Activated naive CD8-positive, alpha-beta T cell treated with anti-CD3 and anti-CD28 coated beads for 36 hours (primary cell): ENCODE measurements around the gene CLIC6. TPM values are rescaled to one million over a fixed set of nuclear protein-coding genes. Genes with fewer than 3 reads are reported as not detected.
A peak's percentile ranks its signal among the peaks of the same experiment; 100 is the strongest.

Experiments used
- DNase-seq: peaks from one replicate; pipeline ENCODE4 v3.0.0; 2021
- H3K27ac Mint-ChIP-seq: one replicate; pipeline ENCODE4 v1.8.0; 2022; ENCODE audit warnings: mild to moderate bottlenecking, moderate library complexity, mixed read lengths
- H3K27me3 Mint-ChIP-seq: one replicate; pipeline ENCODE4 v1.8.0; 2022; ENCODE audit warnings: mild to moderate bottlenecking, mixed read lengths
- H3K36me3 Mint-ChIP-seq: one replicate; pipeline ENCODE4 v1.8.0; 2021; ENCODE audit warnings: mild to moderate bottlenecking, mixed read lengths
- H3K4me1 Mint-ChIP-seq: one replicate; pipeline ENCODE4 v1.8.0; 2021; ENCODE audit warnings: mixed read lengths
- H3K4me3 Mint-ChIP-seq: one replicate; pipeline ENCODE4 v1.8.0; 2022; ENCODE audit warnings: mild to moderate bottlenecking, moderate library complexity, mixed read lengths
- H3K9me3 Mint-ChIP-seq: one replicate; pipeline ENCODE4 v1.8.0; 2022; ENCODE audit warnings: mixed read lengths
- total RNA-seq, 2 experiments: library from RNA; stranded (reverse); gene quantifications; one replicate each; pipeline ENCODE4 v1.2.3, GENCODE V29; 2021

CLIC6 gene
- under 1 TPM; 0.66 to 0.78 TPM for total RNA-seq

- no peak for DNase-seq
- no peak within 1 kb of the TSS for H3K27ac Mint-ChIP-seq
- peaks cover 57% of the 10 kb centered on the region for H3K27me3 Mint-ChIP-seq
- H3K36me3 Mint-ChIP-seq = no peaks in the 10 kb centered on the region
- H3K9me3 Mint-ChIP-seq = no peaks in the 10 kb centered on the region
- peaks cover 7% of the 10 kb centered on the region for H3K4me1 Mint-ChIP-seq
- H3K4me3 Mint-ChIP-seq = peak within 1 kb of the TSS; percentile 62
These were observed at the start of gene CLIC6 for GRCh38 chr21:34668803-34669148. Gene CLIC6 (plus strand): TSS chr21:34668994. CDS start chr21:34669389, 395 bp downstream.

GRCh38 chr21:34619841-34620665 is 48.7 kb upstream of the CLIC6 start:
- H3K4me1 Mint-ChIP-seq = peaks cover 4% of the 10 kb centered on the region
- H3K36me3 Mint-ChIP-seq = no peaks in the 10 kb centered on the region
- peaks cover 11% of the 10 kb centered on the region for H3K27me3 Mint-ChIP-seq
- no peaks in the 10 kb centered on the region for H3K9me3 Mint-ChIP-seq
- H3K27ac Mint-ChIP-seq = no peak overlapping the region
- H3K4me3 Mint-ChIP-seq = no peak overlapping the region
- no peak for DNase-seq

- Mint-ChIP-seq H3K27ac (no peak overlapping the region), H3K4me3 (no peak overlapping the region), H3K27me3 (peaks cover 11% of the 10 kb centered on the region), H3K36me3 (no peaks in the 10 kb centered on the region), H3K4me1 (no peaks in the 10 kb centered on the region), H3K9me3 (no peaks in the 10 kb centered on the region)
- no peak for DNase-seq
These were observed 47.1 kb upstream of the CLIC6 start for GRCh38 chr21:34621434-34622350.

- DNase-seq = no peak
- H3K27ac Mint-ChIP-seq = no peak overlapping the region
- peaks cover 11% of the 10 kb centered on the region for H3K27me3 Mint-ChIP-seq
- no peaks in the 10 kb centered on the region for H3K36me3 Mint-ChIP-seq
- H3K4me3 Mint-ChIP-seq = no peak overlapping the region
- H3K9me3 Mint-ChIP-seq = no peaks in the 10 kb centered on the region
- H3K4me1 Mint-ChIP-seq = no peaks in the 10 kb centered on the region
These were observed 45.3 kb upstream of the CLIC6 start for GRCh38 chr21:34623516-34623915.

- Mint-ChIP-seq H3K4me1 (no peaks in the 10 kb centered on the region), H3K36me3 (no peaks in the 10 kb centered on the region), H3K27ac (no peak overlapping the region), H3K4me3 (no peak overlapping the region), H3K9me3 (no peaks in the 10 kb centered on the region), H3K27me3 (peaks cover 11% of the 10 kb centered on the region)
- DNase-seq = no peak
These were observed 43.7 kb upstream of the CLIC6 start for GRCh38 chr21:34625030-34625593.

GRCh38 chr21:34626131-34626530 is 42.7 kb upstream of the CLIC6 start:
- Mint-ChIP-seq H3K36me3 (no peaks in the 10 kb centered on the region), H3K27ac (no peak overlapping the region), H3K4me1 (no peaks in the 10 kb centered on the region), H3K9me3 (no peaks in the 10 kb centered on the region), H3K4me3 (no peak overlapping the region), H3K27me3 (peaks cover 8% of the 10 kb centered on the region)
- no peak for DNase-seq

- Mint-ChIP-seq H3K4me3 (no peak overlapping the region), H3K9me3 (no peaks in the 10 kb centered on the region), H3K36me3 (no peaks in the 10 kb centered on the region), H3K27ac (no peak overlapping the region), H3K27me3 (peaks cover 7% of the 10 kb centered on the region), H3K4me1 (no peaks in the 10 kb centered on the region)
- DNase-seq = no peak
These were observed 38.2 kb upstream of the CLIC6 start for GRCh38 chr21:34630536-34631143.

GRCh38 chr21:34632498-34632897 is 36.3 kb upstream of the CLIC6 start:
- H3K4me1 Mint-ChIP-seq = no peaks in the 10 kb centered on the region

GRCh38 chr21:34635307-34635706 is 33.5 kb upstream of the CLIC6 start:
- H3K27ac Mint-ChIP-seq = no peak overlapping the region
- H3K36me3 Mint-ChIP-seq = no peaks in the 10 kb centered on the region
- no peaks in the 10 kb centered on the region for H3K9me3 Mint-ChIP-seq
- no peak for DNase-seq
- peaks cover 10% of the 10 kb centered on the region for H3K4me1 Mint-ChIP-seq
- H3K4me3 Mint-ChIP-seq = no peak overlapping the region
- peaks cover 7% of the 10 kb centered on the region for H3K27me3 Mint-ChIP-seq

More at GRCh38 chr21:34632498-34632897, 36.3 kb upstream of the CLIC6 start:
- no peaks in the 10 kb centered on the region for H3K36me3 Mint-ChIP-seq
- no peak overlapping the region for H3K4me3 Mint-ChIP-seq
- no peak for DNase-seq
- no peaks in the 10 kb centered on the region for H3K9me3 Mint-ChIP-seq
- H3K27ac Mint-ChIP-seq = no peak overlapping the region
- H3K27me3 Mint-ChIP-seq = peaks cover 7% of the 10 kb centered on the region

- Mint-ChIP-seq H3K4me1 (peaks cover 18% of the 10 kb centered on the region), H3K27ac (no peak overlapping the region), H3K27me3 (peaks cover 7% of the 10 kb centered on the region), H3K36me3 (no peaks in the 10 kb centered on the region), H3K9me3 (no peaks in the 10 kb centered on the region), H3K4me3 (no peak overlapping the region)
- DNase-seq = no peak
These were observed 31.8 kb upstream of the CLIC6 start for GRCh38 chr21:34636961-34637360.

GRCh38 chr21:34639250-34639649 is 29.5 kb upstream of the CLIC6 start:
- peaks cover 21% of the 10 kb centered on the region for H3K4me1 Mint-ChIP-seq
- no peak for DNase-seq
- H3K4me3 Mint-ChIP-seq = no peak overlapping the region
- no peaks in the 10 kb centered on the region for H3K36me3 Mint-ChIP-seq
- no peaks in the 10 kb centered on the region for H3K9me3 Mint-ChIP-seq
- peaks cover 3% of the 10 kb centered on the region for H3K27me3 Mint-ChIP-seq
- H3K27ac Mint-ChIP-seq = no peak overlapping the region

GRCh38 chr21:34639882-34640788 is 28.7 kb upstream of the CLIC6 start:
- no peak overlapping the region for H3K4me3 Mint-ChIP-seq
- H3K4me1 Mint-ChIP-seq = peaks cover 21% of the 10 kb centered on the region
- no peaks in the 10 kb centered on the region for H3K36me3 Mint-ChIP-seq
- H3K27me3 Mint-ChIP-seq = no peaks in the 10 kb centered on the region
- peak; percentile 21 for DNase-seq
- H3K27ac Mint-ChIP-seq = peak overlapping the region; percentile 27
- no peaks in the 10 kb centered on the region for H3K9me3 Mint-ChIP-seq

- Mint-ChIP-seq H3K27me3 (no peaks in the 10 kb centered on the region), H3K36me3 (no peaks in the 10 kb centered on the region), H3K4me3 (no peak overlapping the region), H3K4me1 (peaks cover 21% of the 10 kb centered on the region), H3K27ac (peak overlapping the region; percentile 27), H3K9me3 (no peaks in the 10 kb centered on the region)
- no peak for DNase-seq
These were observed 27.9 kb upstream of the CLIC6 start for GRCh38 chr21:34640858-34641257.
